HG03558 (cell line): ENCODE results near the gene RAB13.

Experiments
- ATAC-seq: cut with Tn5 transposase; IDR thresholded peaks from one replicate; pipeline ENCODE4 v1.9.1; 2021; ENCODE audit warnings: moderate number of reproducible peaks; ENCODE audit not compliant: unreplicated experiment; ENCODE audit errors: extremely low read depth

RAB13 gene

DNA sequence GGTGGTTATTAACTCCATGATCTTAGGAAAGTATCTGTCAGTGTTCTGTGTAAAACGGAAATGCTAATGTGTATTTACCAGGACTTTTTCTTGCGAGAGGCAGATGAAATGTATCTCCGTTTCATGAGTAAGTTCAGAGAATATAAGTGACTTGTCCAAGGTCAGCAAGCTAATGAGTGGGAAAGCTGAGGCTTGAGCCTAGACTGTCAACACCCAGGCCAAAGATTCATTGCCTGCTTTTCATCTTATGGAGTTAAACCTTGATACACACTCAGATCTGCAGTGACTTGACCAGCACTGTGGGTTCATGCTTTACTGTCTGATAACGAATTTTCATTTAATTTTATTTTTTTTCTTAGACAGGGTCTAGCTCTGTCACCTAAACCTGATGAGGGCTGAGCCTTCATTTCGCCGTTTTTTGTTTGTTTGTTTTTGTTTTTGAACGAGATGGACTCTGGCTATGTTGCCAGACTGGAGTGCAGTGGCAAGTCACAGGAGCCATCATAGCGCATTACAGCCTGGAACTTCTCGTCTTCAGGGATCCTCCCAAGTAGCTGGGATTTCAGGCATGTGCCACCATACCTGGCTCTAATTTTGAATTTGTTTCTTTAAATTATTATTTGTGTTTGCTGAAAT lies 7.7 kb downstream of the RAB13 start:
- no peak for ATAC-seq

DNA sequence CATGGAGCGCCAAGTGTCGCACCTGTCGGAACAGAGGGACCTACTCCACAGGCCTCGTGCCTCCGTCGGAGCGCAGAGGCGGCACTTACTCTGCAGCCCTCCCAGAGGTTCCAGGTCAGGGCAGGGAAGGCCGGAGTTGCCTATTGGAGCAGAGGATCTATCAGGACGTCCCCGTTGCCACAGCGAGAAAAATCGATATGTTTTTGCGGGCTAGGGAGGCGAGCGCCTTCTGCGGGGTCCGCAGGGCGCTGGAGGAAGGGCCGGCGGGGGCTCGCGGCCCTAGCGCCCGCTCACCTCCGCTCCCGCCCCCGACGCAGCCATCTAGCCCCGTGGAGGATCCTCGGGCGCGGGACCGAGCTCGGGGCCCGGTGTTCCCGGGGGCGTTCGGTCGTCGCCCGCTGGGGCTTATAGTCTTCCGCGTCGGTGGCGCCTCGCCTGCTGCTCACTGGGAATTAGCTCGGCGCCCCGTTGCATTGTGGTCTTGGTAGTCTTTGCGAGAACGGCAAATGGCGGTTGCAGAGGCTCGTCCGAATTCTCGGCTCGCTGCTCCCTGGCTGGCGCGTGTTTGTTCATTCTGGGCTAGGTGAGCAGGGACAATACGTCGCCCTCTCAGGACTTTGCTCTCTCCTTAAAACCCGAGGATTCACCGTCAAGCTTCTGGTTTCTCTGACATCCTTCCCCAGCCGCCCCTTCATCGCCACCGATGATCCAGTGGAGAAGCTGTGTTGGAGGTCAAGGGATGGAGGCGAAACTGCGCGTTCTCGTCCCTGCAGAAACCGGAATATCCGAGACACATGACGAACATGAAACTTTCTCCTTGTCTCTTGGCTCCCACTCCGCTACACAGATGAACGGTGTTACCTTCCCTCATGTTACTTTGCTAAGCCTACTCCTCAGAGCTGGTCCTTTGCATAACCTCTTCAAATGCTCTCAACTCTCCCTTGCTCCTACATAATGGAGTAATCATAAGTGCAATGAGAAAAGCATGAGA lies 8.6 kb downstream of the RAB13 start, which contains the start of gene JTB:
Gene JTB, minus strand, starts transcription at position 425 of the 991 bp plus-strand sequence. Its CDS starts 422 bp downstream, at position 3.
- ATAC-seq = peak; percentile 32

DNA sequence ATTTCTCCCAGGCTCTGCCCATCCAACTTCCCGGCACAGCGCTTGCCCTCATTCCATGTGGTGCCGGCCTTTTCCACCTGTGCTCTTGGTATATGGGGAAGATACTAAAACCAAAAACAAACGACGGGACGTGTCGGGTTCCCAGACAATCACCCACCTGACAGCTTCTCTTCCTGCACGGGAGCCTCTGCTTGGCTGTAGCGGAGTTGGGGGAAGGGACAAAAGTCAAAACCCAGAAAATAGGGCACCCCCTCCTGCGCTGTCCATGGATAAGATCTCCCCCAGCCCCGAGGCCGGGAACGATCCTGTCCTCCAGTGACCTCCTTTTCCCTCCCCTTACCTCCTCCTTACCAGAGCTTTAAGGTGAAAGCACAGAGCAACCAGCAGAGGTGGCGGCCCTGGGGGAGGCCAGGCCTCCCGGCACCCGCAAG lies 9.3 kb downstream of the RAB13 start:
- ATAC-seq = no peak

DNA sequence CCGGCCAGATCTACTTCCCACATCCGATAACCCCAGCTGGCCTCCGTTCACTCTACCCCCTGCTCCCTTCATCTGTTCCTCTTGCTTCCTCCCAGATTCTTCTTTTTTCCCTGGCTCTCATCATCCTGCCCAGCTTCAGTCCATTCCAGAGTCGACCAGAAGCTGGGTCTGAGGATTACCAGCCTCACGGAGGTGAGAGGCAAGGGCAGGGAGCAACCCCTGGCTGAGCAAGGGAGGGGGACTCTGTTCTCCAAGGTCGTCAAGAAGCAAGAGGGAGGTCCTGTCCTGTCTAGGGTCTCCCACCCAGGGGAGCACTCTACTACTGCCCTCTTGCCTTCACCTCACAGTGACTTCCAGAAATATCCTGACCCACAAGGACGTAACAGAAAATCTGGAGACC lies 12.6 kb downstream of the RAB13 start:
- no peak for ATAC-seq

DNA sequence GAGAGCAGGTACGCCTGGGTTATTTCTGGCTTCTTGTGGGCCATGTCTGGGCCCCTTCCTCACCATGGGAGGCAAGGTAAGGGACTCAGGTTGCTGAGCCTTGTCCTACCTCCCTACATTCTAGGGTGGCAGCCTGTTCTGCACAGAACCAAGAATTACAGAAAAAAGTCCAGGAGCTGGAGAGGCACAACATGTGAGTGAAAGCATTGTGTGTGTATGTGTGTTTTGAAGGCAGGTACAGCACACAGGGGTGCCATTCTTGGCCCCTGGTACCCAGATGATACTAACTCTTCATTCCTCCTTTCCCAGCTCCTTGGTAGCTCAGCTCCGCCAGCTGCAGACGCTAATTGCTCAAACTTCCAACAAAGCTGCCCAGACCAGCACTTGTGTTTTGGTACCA lies 13.1 kb downstream of the RAB13 start:
- ATAC-seq = no peak

DNA sequence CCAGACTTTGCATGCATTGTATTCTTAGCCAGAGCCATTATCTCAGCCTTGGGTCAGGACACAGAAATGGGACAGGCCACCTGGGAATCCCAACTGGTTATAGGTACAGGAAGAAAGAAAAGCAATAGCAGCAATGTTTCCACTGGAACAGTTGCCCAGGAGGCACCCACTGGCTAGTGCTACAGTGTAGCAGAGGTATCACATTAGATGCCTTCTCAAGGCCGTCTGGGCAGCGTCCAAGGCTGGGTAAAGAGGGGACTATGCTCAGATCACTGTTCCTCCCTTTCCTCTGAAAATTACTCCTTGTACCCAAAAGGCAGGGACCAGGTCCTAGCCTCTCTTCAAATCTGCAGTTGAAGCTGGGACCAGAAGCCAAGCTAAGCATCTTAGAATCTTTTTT lies 15.8 kb downstream of the RAB13 start:
- ATAC-seq = no peak

DNA sequence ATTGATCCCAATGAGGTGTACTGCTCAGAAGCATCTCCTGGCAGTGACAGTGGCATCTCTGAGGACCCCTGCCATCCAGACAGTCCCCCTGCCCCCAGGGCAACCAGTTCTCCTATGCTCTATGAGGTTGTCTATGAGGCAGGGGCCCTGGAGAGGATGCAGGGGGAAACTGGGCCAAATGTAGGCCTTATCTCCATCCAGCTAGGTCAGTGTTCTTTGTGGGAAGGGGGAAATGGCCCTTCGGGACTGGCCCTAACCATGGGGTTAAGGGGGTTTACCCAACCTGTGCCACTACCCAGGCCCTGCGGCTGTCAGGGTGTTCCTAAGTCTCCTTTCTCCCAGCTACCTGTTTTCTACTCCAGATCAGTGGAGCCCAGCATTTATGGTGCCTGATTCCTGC lies 17.2 kb downstream of the RAB13 start:
- no peak for ATAC-seq

DNA sequence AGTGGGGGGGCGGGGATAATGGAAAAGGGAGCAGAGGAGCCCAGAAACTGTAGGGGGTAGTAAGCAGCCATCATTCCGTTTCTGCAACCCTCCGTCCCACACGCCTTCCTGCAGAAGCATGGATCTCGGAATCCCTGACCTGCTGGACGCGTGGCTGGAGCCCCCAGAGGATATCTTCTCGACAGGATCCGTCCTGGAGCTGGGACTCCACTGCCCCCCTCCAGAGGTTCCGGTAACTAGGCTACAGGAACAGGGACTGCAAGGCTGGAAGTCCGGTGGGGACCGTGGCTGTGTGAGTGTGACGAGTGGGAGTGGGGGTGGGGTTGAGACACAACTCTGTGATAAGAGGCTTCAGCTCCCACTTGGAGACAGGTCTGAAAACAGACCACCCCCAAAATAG lies 17.7 kb downstream of the RAB13 start:
- no peak for ATAC-seq

DNA sequence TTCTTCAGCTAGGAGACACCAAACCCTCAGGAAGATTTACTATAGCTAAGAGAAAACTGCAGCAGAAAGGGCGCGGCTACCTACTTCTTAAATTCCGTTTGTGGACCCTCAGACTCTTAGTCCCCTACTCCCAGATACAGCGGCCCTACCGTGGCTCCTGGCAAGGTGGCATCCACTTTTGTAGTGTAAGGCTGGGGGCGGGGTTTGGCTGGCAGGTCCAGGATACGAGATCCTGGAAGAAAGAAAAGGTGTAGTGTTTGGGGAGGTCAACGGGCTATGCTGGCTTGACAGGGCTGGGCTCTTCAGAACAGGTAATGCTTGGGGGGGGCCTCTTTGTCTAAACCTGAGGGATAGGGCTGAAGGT lies 18.2 kb downstream of the RAB13 start:
- no peak for ATAC-seq

DNA sequence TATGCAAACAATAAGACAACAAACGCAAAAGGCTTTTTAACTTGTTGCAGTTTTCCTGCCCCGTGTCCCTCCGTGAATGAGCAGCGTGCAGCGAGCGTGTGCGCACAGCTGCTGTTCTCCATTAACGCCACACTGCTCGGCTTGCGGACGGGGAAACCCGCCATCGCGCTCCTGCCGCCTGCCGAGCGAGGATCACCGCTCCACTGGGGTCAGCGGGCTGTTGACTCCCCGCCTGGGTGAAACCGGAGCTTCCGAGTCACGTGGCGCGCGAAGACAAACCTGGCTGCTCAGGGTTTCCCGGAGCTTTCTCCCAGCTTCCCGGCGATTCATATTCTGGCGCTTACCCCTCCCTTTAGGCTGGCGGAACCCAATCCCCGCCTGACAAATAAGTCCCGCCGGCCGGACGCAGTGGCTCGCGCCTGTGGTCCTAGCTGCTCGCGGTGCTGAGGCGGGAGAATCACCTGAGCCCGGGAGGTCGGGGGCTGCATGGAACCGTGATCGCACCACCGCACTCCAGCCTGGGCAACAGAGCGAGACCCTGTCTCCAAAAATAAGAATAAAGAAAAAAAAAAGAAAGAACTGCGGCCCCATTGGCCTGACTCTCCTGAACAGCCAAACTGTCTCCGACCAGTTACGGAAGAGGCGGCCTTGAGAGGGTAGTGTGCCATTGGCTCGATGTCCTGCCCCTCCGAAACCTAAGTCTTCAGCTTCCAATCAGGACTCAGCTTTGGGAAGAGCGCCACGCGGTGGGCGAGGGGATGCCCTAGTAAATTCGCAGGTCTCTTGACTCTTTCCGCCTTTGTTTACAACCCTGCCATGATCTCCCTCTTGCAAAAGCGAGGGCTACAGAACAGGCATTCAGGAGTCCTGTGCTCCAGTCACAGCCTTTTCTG lies 18.8 kb downstream of the RAB13 start, which contains the start of gene CREB3L4:
Gene CREB3L4, plus strand, starts transcription at position 796 of the 893 bp plus-strand sequence. CDS start 624 bp downstream, outside the sequence.
- ATAC-seq = peak; percentile 61

DNA sequence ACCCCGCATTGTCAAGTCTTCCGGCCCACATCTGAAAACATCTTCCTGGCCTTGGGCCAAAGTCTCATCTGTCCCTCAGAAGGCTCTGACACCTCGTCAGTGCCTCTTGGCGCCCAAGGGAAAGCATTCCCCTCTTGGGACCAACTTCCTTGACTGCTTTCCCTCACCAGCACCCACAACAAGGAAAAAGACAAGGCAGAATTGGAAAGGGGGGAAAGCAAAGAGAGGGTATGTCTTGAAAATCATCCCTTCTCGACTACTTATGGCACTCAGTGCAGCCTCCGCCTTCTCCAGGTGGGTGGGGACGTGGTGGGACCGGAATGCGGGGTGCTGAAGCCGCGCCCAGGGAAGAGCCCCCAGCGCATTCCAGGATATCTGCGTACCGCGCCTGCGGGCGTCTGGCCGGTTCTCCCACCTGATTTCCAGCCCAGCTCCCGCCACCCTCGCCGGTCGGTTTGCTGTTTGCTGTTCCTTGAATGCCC lies 22.2 kb downstream of the RAB13 start:
- ATAC-seq = no peak

DNA sequence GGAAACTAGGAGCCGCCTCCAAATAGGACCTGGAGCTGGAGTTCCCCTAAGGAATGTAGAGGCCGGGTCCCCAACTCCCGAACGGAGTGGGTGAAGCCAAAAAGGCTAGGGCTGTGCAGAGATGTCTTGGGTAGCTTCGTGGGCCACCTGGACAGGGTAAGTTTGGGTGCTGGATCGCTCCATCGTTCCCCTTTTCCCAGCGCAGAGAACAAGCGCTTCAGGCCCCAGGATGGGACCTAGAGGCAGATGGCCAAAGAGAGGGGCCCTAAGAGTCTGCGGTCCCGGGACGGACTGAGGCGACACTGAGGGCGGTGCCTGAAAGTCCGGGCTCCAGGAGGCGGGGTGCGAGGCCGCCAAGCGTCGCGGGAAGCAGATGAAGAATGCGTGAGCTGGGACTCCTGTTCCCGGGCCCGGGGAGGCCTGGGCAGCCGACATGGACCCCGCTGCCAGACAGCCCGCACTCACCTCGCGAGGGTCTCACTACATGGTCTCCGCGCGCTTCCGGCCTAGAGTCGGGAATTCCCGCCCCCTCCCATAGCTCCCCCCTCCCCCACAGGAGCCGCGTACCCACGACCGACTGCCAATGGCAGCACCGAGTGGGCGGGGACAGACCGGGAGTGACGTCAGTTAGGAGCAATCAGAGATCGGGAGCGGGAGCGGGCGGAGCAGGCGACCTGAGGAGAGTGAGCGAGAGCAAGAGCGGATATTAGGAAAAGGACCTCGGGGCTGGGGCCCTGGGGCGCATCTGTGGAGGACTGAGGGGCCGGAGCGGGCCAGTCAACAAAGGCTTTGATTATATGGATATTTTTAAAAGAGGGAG lies 22.9 kb downstream of the RAB13 start, which contains the start of gene SLC39A1:
Gene SLC39A1, minus strand, starts transcription at position 508 of the 820 bp plus-strand sequence. CDS start 822 bp downstream, outside the sequence.
- no peak for ATAC-seq

DNA sequence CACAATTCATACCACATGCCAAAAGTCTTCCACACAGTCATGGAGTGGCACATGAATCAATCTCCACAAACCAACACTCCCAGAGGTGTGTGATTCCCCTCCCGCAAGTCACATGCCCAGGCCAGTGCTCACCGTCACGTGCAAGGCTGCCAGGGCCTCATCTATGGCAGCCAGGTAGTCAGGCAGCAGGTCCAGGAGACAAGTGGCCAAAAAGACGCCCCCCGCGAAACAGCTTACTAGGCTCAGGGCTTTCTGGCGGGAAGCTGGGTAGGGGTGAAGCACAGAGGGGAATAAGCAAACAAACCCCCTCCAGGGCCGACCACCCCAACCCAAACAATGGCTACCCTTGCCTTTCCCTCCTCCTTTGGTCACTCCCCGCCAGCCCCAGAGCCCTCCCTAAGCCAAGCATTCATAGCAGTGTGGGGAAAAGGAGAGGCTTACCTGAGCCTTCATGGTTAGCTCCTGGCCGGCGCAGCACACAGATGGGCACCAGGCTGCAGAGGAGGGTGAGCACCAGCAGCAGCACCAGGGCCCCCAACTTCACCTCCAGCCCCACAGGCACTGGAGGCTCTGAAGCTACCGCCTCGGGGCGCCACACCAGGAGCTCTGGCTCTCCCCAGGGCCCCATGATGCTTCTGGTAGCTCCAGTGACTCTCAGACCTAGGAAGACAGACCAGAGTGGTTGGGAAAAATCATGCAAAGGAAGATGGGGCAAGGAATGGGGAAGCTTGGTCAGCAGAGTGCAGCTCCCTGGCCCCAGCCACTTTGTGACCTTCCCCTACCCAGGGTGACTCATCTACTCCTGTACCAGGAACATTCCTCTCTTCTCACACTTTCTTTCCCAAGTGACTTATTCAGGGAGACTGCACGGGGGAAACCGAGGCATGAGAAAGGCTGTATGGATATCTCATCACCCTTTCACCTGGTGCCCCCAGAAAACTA lies 23.8 kb downstream of the RAB13 start:
- ATAC-seq = no peak

DNA sequence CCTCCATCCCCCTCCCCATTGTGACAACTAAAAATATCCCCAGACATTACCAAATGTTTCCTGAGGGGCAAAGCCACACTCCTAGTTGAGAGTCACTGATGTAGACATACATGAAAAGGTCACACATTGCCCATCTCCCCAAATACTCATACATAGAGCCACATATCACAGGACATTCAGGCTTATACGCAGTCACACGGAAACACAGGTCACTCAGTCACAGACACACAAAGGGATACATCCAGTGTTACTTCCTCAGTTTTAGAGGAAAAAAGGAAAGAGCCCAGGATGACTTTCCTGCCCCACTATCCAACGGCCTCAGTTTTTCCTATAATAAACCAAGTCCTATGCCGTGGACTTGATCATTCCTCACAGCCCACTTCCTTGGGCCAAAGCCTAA lies 24.7 kb downstream of the RAB13 start:
- ATAC-seq = no peak

DNA sequence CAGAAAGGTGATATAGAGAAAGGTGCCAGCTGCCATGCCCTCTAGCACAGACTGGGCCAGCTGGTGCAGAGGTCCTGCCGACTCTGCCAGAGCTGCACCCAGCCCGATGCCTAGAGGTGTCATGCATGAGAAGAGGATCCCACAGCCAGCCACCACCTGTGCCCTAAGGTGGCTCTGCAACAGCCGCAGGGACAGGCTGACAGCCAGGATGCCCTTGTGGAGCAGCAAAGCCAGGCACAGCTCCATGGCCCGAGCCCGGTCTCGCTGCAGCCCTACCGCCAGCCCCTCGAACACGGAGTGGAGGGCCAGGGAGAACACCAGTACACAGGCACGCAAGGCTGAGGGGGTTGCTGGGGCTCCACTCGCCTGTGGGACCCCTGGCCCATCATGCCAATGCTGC lies 25.9 kb downstream of the RAB13 start:
- no peak for ATAC-seq

DNA sequence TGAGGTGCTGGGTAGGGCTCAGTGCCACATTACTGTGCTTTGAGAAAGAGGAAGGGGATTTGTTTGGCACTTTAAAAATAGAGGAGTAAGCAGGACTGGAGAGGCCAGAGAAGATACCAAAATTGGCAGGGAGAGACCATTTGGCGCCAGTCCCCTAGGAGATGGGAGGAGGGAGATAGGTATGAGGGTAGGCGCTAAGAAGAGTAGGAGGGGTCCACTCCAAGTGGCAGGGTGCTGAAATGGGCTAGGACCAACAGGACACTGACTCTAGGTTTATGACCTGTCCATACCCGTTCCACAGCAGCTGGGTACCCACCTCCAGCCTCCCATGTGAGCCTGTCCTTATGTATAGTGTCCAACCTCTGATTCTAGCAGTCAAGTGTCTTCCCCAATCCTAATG lies 26.7 kb downstream of the RAB13 start:
- no peak for ATAC-seq

DNA sequence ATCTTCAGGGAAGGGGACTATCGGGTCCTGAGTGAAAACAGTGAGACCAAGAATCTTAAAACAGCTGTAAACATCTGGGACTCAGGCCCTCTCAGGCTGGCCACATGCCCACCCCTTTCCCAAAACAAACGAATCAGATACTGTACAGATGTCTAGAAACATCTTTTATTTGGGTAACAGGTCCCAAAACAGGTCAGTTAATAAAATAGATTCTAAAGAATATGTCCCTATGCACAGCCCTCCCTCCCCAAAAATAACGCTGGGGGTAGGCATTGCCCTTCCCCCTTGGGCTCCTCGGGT lies 27.2 kb downstream of the RAB13 start:
- ATAC-seq = no peak
